HG02763 (cell line): ENCODE measurements around the gene GNAT1.
"Not testable (repeated sequence)": the region's sequence is repeated elsewhere in the genome, so short reads cannot be mapped to it uniquely, and the experiment has no call there.

Experiments used
- ATAC-seq: cut with Tn5 transposase; IDR thresholded peaks from one replicate; pipeline ENCODE4 v1.9.1; 2021; ENCODE audit warnings: mild to moderate bottlenecking, moderate library complexity; ENCODE audit not compliant: unreplicated experiment

GNAT1 gene

GRCh38 chr3:50237754-50238548 is 46.5 kb downstream of the GNAT1 start:
- peak; percentile 32 for ATAC-seq

GRCh38 chr3:50238549-50239026 is 47.2 kb downstream of the GNAT1 start:
- no peak for ATAC-seq

GRCh38 chr3:50239649-50240048 is 48.2 kb downstream of the GNAT1 start:
- no peak for ATAC-seq

- ATAC-seq: no peak
Measured at GRCh38 chr3:50241163-50241562, 49.8 kb downstream of the GNAT1 start.

- ATAC-seq: no peak
Measured at GRCh38 chr3:50241713-50242380, 50.4 kb downstream of the GNAT1 start.

GRCh38 chr3:50242381-50242770 is 51.0 kb downstream of the GNAT1 start:
- no peak for ATAC-seq

- ATAC-seq: no peak
Measured at GRCh38 chr3:50242851-50243542, 51.6 kb downstream of the GNAT1 start.

GRCh38 chr3:50243543-50243895 is 52.1 kb downstream of the GNAT1 start:
- ATAC-seq: no peak

- not testable (repeated sequence) for ATAC-seq
Measured at GRCh38 chr3:50244813-50245212, 53.4 kb downstream of the GNAT1 start.

- ATAC-seq: no peak
Measured at GRCh38 chr3:50245251-50245745, 53.9 kb downstream of the GNAT1 start.

GRCh38 chr3:50245831-50246516 is 54.6 kb downstream of the GNAT1 start:
- peak; percentile 55 for ATAC-seq

GRCh38 chr3:50246517-50246954 is 55.1 kb downstream of the GNAT1 start:
- peak; percentile 47 for ATAC-seq
